IPS-11a (cell line): ENCODE measurements around the gene NOTCH2.

Experiments used
- H3K4me3 ChIP-seq: one replicate; pipeline ENCODE4 v1.5.1; 2013; ENCODE audit warnings: low read depth, low read length, control low read depth

The NOTCH2 gene

DNA sequence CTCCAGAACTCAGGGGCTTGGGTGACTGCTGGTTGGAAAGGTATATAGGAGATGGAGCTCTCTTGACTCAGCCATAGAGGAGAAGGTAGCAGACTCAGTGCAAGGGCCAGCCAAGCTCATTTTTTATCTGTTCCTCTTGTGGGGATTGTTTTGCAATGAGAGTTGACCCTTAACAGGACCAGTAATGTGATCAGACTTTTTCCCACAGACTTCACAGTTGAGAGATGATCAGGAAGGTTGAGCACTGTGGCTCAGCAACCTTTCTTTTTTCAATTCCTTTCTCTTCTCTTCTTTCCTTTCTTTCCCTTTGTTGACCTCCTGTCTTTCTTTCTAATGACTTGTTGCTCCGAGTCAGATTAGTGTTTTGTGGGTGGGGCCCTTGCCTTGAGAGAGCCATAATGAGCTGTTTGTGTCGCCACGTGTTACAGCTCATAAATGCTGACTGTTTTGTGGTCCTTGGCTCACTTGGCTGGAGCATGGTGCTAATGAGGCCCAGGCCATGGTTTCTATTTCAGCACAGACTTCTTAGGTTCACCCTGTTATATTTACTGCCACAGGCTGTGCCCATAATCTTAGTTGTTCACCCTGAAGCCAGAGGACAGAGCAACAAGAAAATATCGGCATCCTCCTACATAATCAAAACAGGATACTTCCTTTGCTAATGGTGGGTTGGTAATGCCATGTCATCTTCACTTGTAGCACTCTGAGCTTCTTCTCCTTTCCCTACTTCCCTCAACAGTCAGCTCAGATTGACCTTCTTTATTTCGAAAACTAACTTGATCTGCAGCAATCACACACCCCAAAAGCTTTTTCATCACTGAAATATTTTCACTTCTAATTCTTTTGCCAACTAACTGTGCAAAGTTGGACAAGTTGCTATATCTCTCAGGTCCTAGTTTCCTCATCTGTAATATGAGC is 187.1 kb downstream of the NOTCH2 start:
- no peak overlapping the region for H3K4me3 ChIP-seq

DNA sequence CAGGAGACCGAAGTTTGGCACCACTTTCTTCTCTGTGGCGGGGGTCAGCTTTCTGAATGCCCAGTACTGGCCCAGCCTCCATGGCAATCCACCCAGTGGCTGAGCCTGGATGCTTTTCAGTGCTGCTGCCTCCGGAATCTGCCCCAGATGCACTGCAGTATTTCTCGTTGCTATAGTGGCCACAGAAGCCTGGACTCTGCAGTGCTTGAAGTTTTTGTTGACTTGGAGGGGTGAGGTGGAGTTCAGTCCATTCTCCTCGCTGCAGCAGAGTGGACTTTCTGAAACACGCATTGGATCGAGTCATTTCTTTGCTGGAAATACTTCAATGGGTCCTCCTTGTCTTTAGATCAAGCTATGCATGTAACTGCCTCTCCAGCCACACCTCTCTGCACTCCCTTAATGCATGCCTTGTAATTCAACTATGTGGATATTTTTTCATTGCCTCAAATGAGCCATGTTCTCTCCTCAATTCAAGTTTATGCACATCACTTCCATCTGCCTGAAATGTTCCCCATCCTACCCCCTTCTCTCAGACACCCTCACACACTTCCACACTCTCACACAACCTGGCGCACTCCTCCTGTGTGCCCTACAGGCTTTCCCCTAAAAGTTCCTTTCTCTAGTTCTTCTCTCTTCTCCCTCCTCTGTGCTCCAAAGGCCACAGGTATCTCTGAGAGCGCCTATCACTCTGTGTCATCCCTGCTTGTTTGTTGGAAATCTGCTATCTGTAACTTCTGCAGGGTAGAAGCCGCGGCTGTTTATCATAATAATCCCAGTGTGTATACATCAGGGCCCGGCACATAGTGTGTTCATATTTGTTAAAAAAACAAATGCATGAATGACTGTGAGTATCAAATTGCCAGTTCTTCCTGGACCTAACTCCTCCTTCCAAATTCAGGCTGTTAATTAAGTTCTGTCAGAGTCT is 189.7 kb downstream of the NOTCH2 start:
- H3K4me3 ChIP-seq: no peak overlapping the region

DNA sequence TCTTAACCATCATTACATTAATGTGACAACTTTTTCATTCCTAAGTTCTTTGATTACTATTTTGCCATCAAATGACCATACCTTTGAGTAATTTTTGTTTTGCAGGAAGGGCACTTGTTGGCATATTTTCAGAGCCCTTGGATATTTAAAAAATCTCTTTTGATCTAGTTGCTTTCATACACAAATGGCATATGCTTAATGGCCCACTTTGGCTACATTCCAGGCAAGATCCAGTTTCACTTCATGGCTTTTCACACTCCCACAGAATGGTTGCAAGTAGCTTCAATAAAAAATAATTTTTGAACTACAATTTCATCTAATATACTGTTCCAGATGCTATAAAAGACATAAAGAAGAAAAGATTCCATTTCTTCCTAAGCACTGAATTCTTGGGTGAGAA is 191.3 kb downstream of the NOTCH2 start:
- no peak overlapping the region for H3K4me3 ChIP-seq

DNA sequence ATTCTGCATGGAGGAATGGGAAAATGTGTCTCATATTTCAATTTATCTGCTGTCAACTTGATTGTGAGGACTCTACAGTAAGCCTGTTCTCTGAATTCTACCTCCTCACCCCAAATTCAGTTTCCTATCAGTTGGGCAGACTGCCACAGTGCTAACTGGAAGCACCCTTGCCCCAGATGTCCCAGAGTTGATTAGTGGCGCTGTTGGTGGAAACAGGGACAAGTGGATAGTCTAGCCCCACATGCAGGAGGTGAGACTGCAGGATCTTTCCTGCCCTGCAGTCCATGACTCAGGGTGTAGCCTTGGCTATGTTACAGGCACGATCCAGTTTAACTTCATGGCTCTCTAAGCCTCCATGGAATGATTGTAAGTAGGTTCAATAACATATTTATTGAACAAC is 195.3 kb downstream of the NOTCH2 start:
- no peak overlapping the region for H3K4me3 ChIP-seq

DNA sequence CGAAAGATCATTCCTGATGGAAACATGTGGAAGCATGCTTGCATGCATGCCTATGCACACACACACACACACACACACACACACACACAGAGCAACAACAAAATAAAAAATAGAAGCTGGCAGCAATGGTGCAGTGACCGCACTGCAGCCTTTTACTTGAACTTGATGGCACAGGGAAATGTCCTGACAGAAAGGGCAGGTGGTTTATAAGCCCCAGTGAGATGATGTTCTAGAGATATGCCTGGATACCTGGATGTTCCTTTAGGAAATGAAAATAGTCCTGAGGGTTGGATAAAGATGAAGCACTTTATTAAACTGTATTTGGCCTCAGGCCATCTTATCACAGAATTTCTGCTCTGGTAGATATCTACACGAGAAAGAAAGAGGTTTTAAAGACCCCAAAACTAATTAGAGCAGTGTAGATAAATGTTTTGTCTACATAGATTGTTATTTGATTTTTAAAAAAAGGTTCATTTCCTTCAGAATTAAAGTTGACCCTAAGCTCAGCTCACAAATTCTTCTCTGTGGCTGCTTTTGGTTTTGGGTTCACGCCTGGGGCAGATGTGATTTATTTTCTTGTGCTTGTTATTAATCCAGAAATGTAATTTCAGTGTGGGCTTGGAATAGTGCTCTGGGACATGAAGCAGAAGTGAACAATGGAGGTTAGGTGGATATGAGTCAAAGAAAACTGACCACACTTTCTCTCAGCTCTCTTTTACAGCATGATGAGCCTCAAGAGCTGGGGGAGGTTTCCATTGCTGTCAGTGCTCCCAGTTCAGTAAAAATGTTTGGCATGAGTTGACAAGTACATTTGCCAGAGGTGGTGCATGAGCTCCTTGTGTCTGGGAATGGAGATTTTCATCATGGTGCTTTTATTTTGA is 196.1 kb downstream of the NOTCH2 start:
- no peak overlapping the region for H3K4me3 ChIP-seq

DNA sequence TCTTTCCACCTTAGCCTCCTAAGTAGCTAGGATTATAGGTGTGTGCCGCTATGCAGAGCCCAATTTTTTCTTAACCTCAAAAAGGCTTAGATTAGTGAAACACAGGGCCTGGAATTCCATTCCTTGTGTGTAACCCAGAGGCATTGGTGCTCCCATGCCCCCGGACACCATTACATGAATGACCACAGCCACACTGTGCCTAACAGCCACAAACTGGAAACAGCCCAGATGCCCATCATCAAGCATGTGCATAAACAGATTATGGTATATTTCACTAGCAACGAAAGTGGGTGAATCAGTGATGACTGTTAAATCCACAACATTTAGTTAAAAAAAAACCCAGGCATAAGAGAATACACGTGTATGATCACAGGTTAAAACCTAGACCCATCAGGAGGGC is 197.6 kb downstream of the NOTCH2 start:
- no peak overlapping the region for H3K4me3 ChIP-seq

DNA sequence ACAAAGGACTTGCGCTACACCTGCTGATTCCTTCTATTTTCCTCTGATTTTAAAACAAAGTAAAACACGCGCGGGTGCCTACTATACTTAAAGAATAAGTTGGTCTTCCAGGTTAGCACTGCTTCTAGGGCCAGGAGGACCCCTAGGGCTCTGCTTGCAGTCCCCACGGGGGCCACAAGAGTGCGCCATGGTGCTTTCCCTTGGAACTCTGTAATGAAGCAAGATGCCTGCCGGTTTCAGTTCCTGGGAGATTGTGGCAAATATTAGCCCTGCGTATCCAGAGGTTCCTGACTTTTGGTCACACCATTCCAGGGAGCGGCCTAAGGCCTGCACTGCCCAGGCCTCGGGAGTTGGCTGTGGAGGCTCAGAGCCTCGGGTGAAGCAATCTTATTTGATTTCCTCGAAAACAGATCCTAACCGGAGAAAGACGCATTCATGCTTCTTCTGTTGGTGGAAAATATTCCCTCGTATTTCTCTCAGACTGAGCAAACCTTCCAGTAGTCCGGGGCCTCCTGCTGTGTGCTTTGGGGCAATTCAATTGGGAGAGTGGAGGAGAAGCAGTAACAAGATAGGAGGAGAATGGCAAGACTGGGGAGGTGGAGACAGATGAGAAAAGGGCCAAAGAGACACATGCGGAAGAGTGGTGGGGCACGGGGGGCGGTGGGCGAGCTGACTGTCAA is 198.4 kb downstream of the NOTCH2 start:
- no peak overlapping the region for H3K4me3 ChIP-seq

DNA sequence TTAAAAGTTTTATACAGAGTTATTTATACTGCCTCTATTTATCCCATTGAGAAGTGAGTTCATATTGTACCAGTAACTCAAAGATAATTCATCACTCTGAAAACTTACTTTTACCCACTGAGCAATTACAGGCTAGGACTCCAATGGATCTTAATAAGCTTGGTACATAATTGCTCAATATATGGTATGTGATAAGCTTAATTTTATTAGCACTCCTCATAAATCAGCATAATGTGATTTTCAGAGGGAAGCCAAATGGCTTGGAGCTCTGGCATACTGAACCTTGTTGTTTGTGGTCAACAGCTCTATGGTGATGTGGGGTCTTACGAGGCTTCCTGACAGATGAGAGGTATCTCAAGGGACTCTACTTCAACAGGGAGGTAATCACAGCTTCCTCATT is 199.5 kb downstream of the NOTCH2 start:
- H3K4me3 ChIP-seq: no peak overlapping the region

DNA sequence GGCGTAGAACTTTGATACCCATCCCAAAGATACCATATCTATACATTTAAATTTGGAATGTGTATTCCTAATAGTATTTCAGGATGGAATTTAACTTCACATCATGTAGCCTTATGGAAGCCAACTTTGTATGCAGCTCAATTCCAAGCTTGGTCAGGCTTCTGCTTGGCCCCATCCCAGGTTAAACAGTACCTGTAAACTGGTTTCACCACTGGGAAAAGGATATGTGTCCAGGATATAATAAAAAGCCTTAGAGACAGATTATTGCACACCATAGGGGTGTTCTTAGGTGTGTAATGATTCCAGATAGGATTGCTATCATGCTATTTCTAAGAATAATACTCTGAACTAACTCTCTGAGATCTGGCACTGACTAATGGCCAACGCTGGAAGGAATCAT is 201.3 kb downstream of the NOTCH2 start:
- no peak overlapping the region for H3K4me3 ChIP-seq

DNA sequence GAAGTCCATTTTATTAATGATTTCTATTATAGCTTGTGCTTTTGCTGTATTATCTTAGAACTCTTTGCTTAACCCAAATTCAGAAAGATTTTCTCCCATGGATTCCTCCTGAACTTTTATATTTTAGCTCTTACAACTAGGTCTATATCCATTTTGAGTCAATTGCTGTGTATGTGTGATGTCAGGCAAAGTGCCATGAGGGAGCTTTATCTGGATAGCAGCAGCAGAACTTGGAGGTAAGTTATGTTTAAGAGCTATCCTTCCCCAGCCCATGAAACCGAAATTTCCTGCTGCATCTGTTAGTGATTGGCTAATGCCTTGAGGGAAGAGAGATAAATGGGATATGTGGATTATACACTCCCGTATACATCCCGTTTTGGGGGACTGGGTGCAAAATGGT is 203.0 kb downstream of the NOTCH2 start:
- no peak overlapping the region for H3K4me3 ChIP-seq

DNA sequence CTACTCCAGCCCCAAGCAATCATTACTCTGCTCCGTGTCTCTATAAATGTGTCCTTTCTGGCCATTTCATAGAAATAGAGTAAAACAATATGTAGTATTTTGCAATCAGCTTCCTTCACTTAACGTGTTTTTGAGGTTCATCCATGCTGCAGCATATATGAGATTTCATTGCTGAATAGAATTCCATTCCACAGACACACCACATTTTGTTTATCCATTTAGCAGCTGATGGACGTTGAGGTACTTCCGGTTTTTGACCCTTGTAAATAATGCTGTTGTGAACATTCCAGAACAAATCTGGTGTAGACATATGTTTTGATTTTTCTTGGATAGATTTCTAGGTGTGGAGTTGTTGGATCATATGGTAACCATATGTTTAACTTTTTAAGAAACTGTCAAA is 203.8 kb downstream of the NOTCH2 start:
- no peak overlapping the region for H3K4me3 ChIP-seq

DNA sequence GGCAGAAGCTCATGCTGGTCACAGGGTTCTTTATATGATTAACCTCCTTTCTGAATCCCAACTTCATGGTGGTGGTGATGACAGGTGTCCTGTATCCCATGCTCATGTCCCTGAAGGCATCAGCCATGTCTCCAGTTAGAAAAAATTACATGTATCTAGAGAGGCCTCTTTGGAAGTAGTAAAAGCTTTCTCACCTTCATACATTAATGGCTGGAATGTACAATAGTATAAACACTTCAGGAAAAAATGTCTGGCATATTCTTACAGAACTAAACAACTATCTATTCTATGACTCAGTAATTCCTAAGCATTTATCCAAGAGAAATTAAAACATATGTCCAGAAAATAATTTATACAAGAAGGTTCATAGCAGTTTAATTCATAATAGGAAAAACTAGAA is 207.2 kb downstream of the NOTCH2 start:
- H3K4me3 ChIP-seq: no peak overlapping the region
